CD4-positive, alpha-beta T cell treated with Interleukin-17A for 1 hour (primary cell): ENCODE data around the gene GSTA1.
A peak's percentile ranks its signal among the peaks of the same experiment; 100 is the strongest.
"Not testable (repeated sequence)": the region's sequence is repeated elsewhere in the genome, so short reads cannot be mapped to it uniquely, and the experiment has no call there.

Experiments used
- DNase-seq: peaks from one replicate; pipeline ENCODE4 v3.0.0-alpha.2; 2020

GSTA1 gene

GRCh38 chr6:52803668-52804255, at the start of gene GSTA1:
Gene GSTA1, minus strand, starts transcription at chr6:52803816. Its CDS starts 4,549 bp downstream, at chr6:52799267.
- not testable (repeated sequence) for DNase-seq

- no peak for DNase-seq
Measured at GRCh38 chr6:52849137-52849536, 45.5 kb upstream of the GSTA1 start.

- no peak for DNase-seq
Measured at GRCh38 chr6:52846002-52846401, 42.4 kb upstream of the GSTA1 start.

GRCh38 chr6:52843605-52844004, 40.0 kb upstream of the GSTA1 start:
- no peak for DNase-seq

GRCh38 chr6:52840763-52841585, 37.4 kb upstream of the GSTA1 start, which contains the start of gene GSTA5:
Gene GSTA5, minus strand, starts transcription at chr6:52840813.
- DNase-seq: no peak

- DNase-seq: peak; percentile 59
Measured at GRCh38 chr6:52839124-52840055, 35.8 kb upstream of the GSTA1 start.

- DNase-seq: no peak
Measured at GRCh38 chr6:52834481-52834880, 30.9 kb upstream of the GSTA1 start.

GRCh38 chr6:52830869-52831268, 27.3 kb upstream of the GSTA1 start:
- not testable (repeated sequence) for DNase-seq

GRCh38 chr6:52829046-52829817, 25.6 kb upstream of the GSTA1 start:
- no peak for DNase-seq

- not testable (repeated sequence) for DNase-seq
Measured at GRCh38 chr6:52828621-52829020, 25.0 kb upstream of the GSTA1 start.

- not testable (repeated sequence) for DNase-seq
Measured at GRCh38 chr6:52827073-52827783, 23.6 kb upstream of the GSTA1 start.

GRCh38 chr6:52826513-52826912, 22.9 kb upstream of the GSTA1 start:
- DNase-seq: no peak

- DNase-seq: not testable (repeated sequence)
Measured at GRCh38 chr6:52825900-52826459, 22.4 kb upstream of the GSTA1 start.

GRCh38 chr6:52825270-52825793, 21.7 kb upstream of the GSTA1 start:
- DNase-seq: not testable (repeated sequence)

- DNase-seq: no peak
Measured at GRCh38 chr6:52821842-52822241, 18.2 kb upstream of the GSTA1 start.

- DNase-seq: no peak
Measured at GRCh38 chr6:52820198-52820597, 16.6 kb upstream of the GSTA1 start.

- DNase-seq: peak; percentile 50
Measured at GRCh38 chr6:52815167-52816092, 11.8 kb upstream of the GSTA1 start.

- not testable (repeated sequence) for DNase-seq
Measured at GRCh38 chr6:52814545-52814944, 10.9 kb upstream of the GSTA1 start.

GRCh38 chr6:52809777-52810176, 6.2 kb upstream of the GSTA1 start:
- not testable (repeated sequence) for DNase-seq

GRCh38 chr6:52808660-52809059, 5.0 kb upstream of the GSTA1 start:
- DNase-seq: no peak
